Naive B cell (primary cell): Measurements from ENCODE around the gene FRMD4A. TPM values are rescaled to one million over a fixed set of nuclear protein-coding genes. Genes with fewer than 3 reads are reported as not detected.
"Not testable (repeated sequence)": the region's sequence is repeated elsewhere in the genome, so short reads cannot be mapped to it uniquely, and the experiment has no call there.

Experiments used
- ATAC-seq, 2 donors: fragments of 150-1000 bp; cut with Tn5 transposase; 2 replicates each; pipeline ENCODE4 v1.10.0; 2021; ENCODE audit warnings: low read depth in 2 of 2, mild to moderate bottlenecking in 2 of 2, moderate library complexity in 2 of 2
- DNase-seq: peaks from one replicate; pipeline ENCODE4 v3.0.0; 2022
- H3K27ac Mint-ChIP-seq, 6 donors: one replicate each; pipeline ENCODE4 v1.8.0; 2020 to 2022; ENCODE audit warnings: mild to moderate bottlenecking in 6 of 6, mixed read lengths in 6 of 6, moderate library complexity in 5 of 6, inconsistent platforms in 2 of 6
- H3K27me3 Mint-ChIP-seq, 3 donors: one replicate each; pipeline ENCODE4 v1.8.0; 2021 to 2022; ENCODE audit warnings: mixed read lengths in 3 of 3, mild to moderate bottlenecking in 1 of 3
- H3K36me3 Mint-ChIP-seq, 2 donors: one replicate each; pipeline ENCODE4 v1.8.0; 2020 to 2022; ENCODE audit warnings: mixed read lengths in 2 of 2, inconsistent platforms in 1 of 2, mild to moderate bottlenecking in 1 of 2
- H3K4me1 Mint-ChIP-seq, 3 donors: one replicate each; pipeline ENCODE4 v1.8.0; 2020 to 2022; ENCODE audit warnings: mixed read lengths in 3 of 3, inconsistent platforms in 1 of 3, mild to moderate bottlenecking in 1 of 3, moderate library complexity in 1 of 3
- H3K4me3 Mint-ChIP-seq, 8 donors: one replicate each; pipeline ENCODE4 v1.8.0; 2020 to 2022; ENCODE audit warnings: mild to moderate bottlenecking in 8 of 8, mixed read lengths in 8 of 8, moderate library complexity in 8 of 8, inconsistent platforms in 2 of 8
- H3K9me3 Mint-ChIP-seq, 7 donors: one replicate each; pipeline ENCODE4 v1.8.0; 2020 to 2022; ENCODE audit warnings: mixed read lengths in 7 of 7, mild to moderate bottlenecking in 5 of 7, inconsistent platforms in 2 of 7, moderate library complexity in 1 of 7
- polyA plus RNA-seq, 6 donors: library from polyadenylated mRNA; unstranded; fragments of 300-500 nt; fragmentation: Illumina TruSeq; gene quantifications; one replicate each; pipeline ENCODE4 v1.2.3, GENCODE V29; 2021; ENCODE audit warnings: low read depth in 6 of 6

FRMD4A gene
- polyA plus RNA-seq, 6 donors from 2014 or later: 0.09 to 0.20 (median 0.10) TPM; not detected in 3

DNA sequence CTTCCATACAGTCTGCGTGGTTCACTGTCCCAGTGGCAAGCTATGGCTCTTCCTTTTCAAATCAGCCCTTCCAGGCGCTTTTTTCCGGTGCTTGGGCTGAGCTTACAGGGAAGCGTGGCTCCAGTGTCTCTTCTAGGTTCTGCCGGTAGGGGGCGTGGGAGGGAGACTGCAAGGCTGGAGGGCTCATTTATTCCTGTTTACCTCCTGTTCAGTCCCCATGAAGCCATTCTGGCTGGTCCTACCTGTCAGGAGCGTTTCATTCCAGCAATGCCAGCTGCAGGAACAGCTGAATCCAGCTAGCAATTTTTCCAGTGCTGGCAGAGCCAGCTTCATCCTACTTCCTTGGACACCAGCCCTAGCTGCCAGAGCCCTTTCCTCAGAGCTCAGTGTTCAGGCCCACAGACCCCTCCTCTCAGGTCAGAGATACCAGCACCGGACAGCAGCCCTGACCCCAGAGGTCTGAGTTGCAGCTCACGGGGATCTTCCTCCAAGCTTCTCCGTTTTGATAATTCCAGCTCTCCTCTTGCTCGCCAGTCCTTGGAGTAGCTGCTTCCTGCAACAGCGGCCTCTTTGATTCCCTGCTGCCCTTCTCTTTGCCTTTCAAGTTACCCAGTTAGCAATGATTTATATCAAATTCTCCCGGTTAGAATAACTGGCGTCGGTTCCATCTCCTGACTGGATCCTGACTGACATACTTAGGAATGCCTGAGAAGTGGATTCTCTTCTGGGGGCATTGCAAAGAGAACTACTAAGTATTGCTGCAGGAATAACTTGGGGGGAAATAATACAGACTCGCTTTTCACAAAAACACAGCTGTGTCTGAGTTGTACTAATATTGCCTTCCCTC is 129.8 kb downstream of the FRMD4A start:
- DNase-seq (no peak), ATAC-seq (no peak)
- Mint-ChIP-seq H3K36me3 (no peaks in the 10 kb centered on the region), H3K9me3 (no peaks in the 10 kb centered on the region), H3K4me3 (no peak overlapping the region), H3K27me3 (peaks cover 23 to 61% (median 28%) of the 10 kb centered on the region in 3 donors), H3K4me1 (peaks cover 0 to 6% (median 5%) of the 10 kb centered on the region in 3 donors), H3K27ac (no peak overlapping the region)

- DNase-seq, ATAC-seq, H3K36me3 Mint-ChIP-seq, H3K4me1 Mint-ChIP-seq, H3K9me3 Mint-ChIP-seq, H3K27ac Mint-ChIP-seq, H3K4me3 Mint-ChIP-seq: not testable (repeated sequence)
- peaks cover 23 to 60% (median 34%) of the 10 kb centered on the region in 3 donors for H3K27me3 Mint-ChIP-seq
Measured at GRCh38 chr10:14199098-14199497, 131.6 kb downstream of the FRMD4A start.

- peak overlapping the region in 1 of 6 donors; percentile 39 for H3K27ac Mint-ChIP-seq
- peak overlapping the region in 1 of 8 donors; percentile 3 for H3K4me3 Mint-ChIP-seq
- no peak for DNase-seq
- no peak for ATAC-seq
- H3K4me1 Mint-ChIP-seq: peaks cover 0 to 6% (median 5%) of the 10 kb centered on the region in 3 donors
- H3K27me3 Mint-ChIP-seq: peaks cover 23 to 59% (median 34%) of the 10 kb centered on the region in 3 donors
- H3K36me3 Mint-ChIP-seq: no peaks in the 10 kb centered on the region
- no peaks in the 10 kb centered on the region for H3K9me3 Mint-ChIP-seq
Measured at GRCh38 chr10:14198078-14198477, 132.6 kb downstream of the FRMD4A start.

DNA sequence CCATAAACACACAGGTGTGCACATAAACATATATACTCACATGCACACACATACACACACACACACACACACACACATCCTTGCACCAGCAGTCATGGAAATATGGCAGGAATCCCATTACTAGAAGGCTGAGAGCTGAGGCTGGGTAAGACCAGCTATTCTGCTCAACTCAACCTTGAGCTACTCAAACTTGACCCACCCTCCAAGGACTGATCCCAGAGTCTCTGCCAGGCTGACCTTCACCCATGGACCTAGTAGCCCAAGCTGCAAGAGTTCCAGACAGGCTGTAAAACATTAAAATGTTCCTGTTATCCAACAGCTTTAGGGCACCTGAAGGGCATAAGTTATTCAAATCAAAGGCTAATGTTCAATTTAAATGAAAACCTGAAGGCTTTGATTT is 134.6 kb downstream of the FRMD4A start:
- no peaks in the 10 kb centered on the region for H3K9me3 Mint-ChIP-seq
- ATAC-seq (no peak), DNase-seq (no peak)
- H3K4me1 Mint-ChIP-seq: peaks cover 4 to 12% (median 6%) of the 10 kb centered on the region in 3 donors
- H3K27me3 Mint-ChIP-seq: peaks cover 19 to 43% (median 36%) of the 10 kb centered on the region in 3 donors
- H3K27ac Mint-ChIP-seq: no peak overlapping the region
- no peak overlapping the region for H3K4me3 Mint-ChIP-seq
- no peaks in the 10 kb centered on the region for H3K36me3 Mint-ChIP-seq

- H3K9me3 Mint-ChIP-seq: no peaks in the 10 kb centered on the region
- peaks cover 4 to 16% (median 6%) of the 10 kb centered on the region in 3 donors for H3K4me1 Mint-ChIP-seq
- no peak for DNase-seq
- ATAC-seq: no peak
- peaks cover 13 to 36% (median 36%) of the 10 kb centered on the region in 3 donors for H3K27me3 Mint-ChIP-seq
- H3K4me3 Mint-ChIP-seq: no peak overlapping the region
- H3K36me3 Mint-ChIP-seq: no peaks in the 10 kb centered on the region
- H3K27ac Mint-ChIP-seq: no peak overlapping the region
Measured at GRCh38 chr10:14195433-14195832, 135.3 kb downstream of the FRMD4A start.

DNA sequence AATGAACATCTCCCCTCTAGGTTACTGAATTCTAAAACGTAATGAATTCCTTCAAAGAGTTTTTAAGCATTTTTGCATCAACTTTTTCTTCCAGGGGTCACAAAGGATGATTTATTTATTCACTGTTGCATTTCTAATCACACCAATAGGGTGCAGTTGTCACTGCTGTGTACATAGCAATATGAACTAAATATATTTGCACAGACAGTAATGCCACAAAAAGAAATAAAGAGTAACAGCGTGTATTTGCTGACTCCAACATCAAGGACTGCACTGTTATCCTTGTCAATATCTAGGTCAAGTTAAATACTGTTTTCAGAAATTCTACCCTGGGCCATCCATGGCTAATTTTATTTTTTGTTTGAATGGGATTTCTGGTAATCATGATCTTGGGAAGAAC is 138.0 kb downstream of the FRMD4A start:
- DNase-seq (no peak), ATAC-seq (no peak)
- H3K27me3 Mint-ChIP-seq: peaks cover 2 to 25% (median 25%) of the 10 kb centered on the region in 3 donors
- H3K27ac Mint-ChIP-seq: no peak overlapping the region
- no peak overlapping the region for H3K4me3 Mint-ChIP-seq
- no peaks in the 10 kb centered on the region for H3K36me3 Mint-ChIP-seq
- peaks cover 6 to 22% (median 8%) of the 10 kb centered on the region in 3 donors for H3K4me1 Mint-ChIP-seq
- no peaks in the 10 kb centered on the region for H3K9me3 Mint-ChIP-seq

- no peak overlapping the region for H3K4me3 Mint-ChIP-seq
- H3K9me3 Mint-ChIP-seq: no peaks in the 10 kb centered on the region
- H3K4me1 Mint-ChIP-seq: peaks cover 7 to 25% (median 10%) of the 10 kb centered on the region in 3 donors
- no peak for DNase-seq
- no peak overlapping the region for H3K27ac Mint-ChIP-seq
- no peak for ATAC-seq
- peaks cover 0 to 21% (median 21%) of the 10 kb centered on the region in 3 donors for H3K27me3 Mint-ChIP-seq
- H3K36me3 Mint-ChIP-seq: no peaks in the 10 kb centered on the region
Measured at GRCh38 chr10:14191871-14192270, 138.9 kb downstream of the FRMD4A start.

- no peak for ATAC-seq
- no peaks in the 10 kb centered on the region for H3K36me3 Mint-ChIP-seq
- peaks cover 7 to 28% (median 15%) of the 10 kb centered on the region in 3 donors for H3K4me1 Mint-ChIP-seq
- H3K9me3 Mint-ChIP-seq: peaks cover 0 to under 1% (median 0%) of the 10 kb centered on the region in 7 donors
- no peak for DNase-seq
- peaks cover 0 to 19% (median 18%) of the 10 kb centered on the region in 3 donors for H3K27me3 Mint-ChIP-seq
- H3K27ac Mint-ChIP-seq: no peak overlapping the region
- H3K4me3 Mint-ChIP-seq: no peak overlapping the region
Measured at GRCh38 chr10:14191407-14191806, 139.3 kb downstream of the FRMD4A start.

DNA sequence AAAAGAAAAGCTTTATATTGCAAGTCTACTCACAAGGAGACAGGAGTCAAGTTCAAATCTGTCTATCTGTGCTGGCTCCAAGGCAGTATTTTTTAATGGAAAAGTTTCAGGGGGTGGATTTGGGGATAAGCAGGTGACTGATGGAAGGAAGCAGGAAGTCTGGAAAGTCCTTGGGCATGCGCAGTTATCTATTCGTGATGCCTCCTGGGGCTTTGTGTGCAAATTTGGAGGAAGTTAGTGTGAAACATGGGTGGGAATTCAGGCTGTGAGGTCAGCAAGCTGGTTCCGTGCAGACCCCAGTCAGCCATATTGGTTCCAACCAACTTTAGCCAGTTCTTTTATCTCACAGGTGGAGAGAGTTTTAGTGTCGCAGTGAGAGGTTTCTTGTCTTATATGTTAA is 140.0 kb downstream of the FRMD4A start:
- Mint-ChIP-seq H3K27ac (no peak overlapping the region), H3K36me3 (peaks cover 0 to 2% of the 10 kb centered on the region in 2 donors), H3K9me3 (peaks cover 0 to 6% (median 0%) of the 10 kb centered on the region in 7 donors), H3K4me3 (peak overlapping the region in 1 of 8 donors; percentile 56), H3K27me3 (peaks cover 0 to 13% (median 12%) of the 10 kb centered on the region in 3 donors), H3K4me1 (peaks cover 14 to 35% (median 22%) of the 10 kb centered on the region in 3 donors)
- ATAC-seq: no peak
- no peak for DNase-seq

DNA sequence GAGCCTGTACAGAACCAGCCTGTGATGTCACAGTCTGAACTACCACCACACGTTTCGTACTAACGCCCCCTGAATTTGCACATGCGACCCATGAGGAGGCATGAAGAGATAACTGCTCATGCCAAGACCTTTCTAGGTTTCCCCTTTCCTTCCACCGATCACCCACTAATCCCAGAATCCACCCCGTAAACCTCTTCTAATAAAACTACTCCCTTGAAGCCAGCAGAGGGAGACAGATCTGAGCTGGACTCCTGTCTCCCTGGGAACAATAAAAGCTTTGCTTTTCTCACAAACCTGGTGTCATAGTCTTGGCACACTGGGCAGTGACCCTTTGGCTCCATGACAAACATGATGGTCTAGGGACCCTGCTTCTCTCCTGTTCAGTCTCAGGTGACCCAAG is 144.5 kb downstream of the FRMD4A start:
- H3K9me3 Mint-ChIP-seq: peaks cover 0 to 9% (median 0%) of the 10 kb centered on the region in 7 donors
- peaks cover 0 to 6% of the 10 kb centered on the region in 2 donors for H3K36me3 Mint-ChIP-seq
- peaks cover 24 to 52% (median 38%) of the 10 kb centered on the region in 3 donors for H3K4me1 Mint-ChIP-seq
- H3K27ac Mint-ChIP-seq: peak overlapping the region in 5 of 6 donors; percentile 20 to 100 (median 97)
- H3K27me3 Mint-ChIP-seq: peaks cover 3 to 11% (median 6%) of the 10 kb centered on the region in 3 donors
- ATAC-seq: no peak
- DNase-seq: no peak
- H3K4me3 Mint-ChIP-seq: peak overlapping the region in 7 of 8 donors; percentile 9 to 86 (median 46)

GRCh38 chr10:14185316-14186045 is 145.2 kb downstream of the FRMD4A start:
- ATAC-seq (peak; percentile 78 to 83), DNase-seq (peak; percentile 66)
- Mint-ChIP-seq H3K27me3 (peaks cover 10 to 18% (median 13%) of the 10 kb centered on the region in 3 donors), H3K36me3 (peaks cover 0 to 8% of the 10 kb centered on the region in 2 donors), H3K9me3 (peaks cover 0 to 9% (median 1%) of the 10 kb centered on the region in 7 donors), H3K27ac (peak overlapping the region; percentile 97 to 100 (median 98)), H3K4me3 (peak overlapping the region; percentile 76 to 88 (median 79)), H3K4me1 (peaks cover 24 to 51% (median 38%) of the 10 kb centered on the region in 3 donors)

DNA sequence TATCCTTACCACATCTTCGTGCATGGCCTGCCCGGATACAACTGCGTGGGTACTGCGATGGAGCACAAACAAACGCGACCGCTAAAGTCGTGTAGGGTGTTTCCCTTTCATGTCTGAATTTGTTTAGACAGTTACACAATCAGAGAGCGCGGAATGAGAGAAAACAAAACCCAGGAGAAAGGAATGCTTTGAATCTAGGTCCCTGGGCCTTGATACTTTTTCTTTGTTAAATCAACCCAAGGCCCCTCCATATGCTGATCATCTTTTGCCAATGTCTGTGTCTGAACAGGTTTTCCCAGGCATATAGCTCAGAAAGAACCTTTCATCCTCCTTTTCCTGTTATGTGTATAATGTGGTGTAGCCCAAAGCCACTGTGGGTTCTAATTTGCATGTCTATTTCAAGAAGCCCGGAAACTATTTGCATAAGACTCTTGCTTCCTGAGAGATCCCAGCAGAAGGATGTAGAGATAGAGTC is 145.8 kb downstream of the FRMD4A start:
- Mint-ChIP-seq H3K27me3 (peaks cover 16 to 24% (median 19%) of the 10 kb centered on the region in 3 donors), H3K4me3 (peak overlapping the region; percentile 76 to 88 (median 79)), H3K9me3 (peaks cover 0 to 10% (median 1%) of the 10 kb centered on the region in 7 donors), H3K27ac (peak overlapping the region; percentile 97 to 100 (median 98)), H3K36me3 (peaks cover 0 to 14% of the 10 kb centered on the region in 2 donors), H3K4me1 (peaks cover 24 to 51% (median 38%) of the 10 kb centered on the region in 3 donors)
- ATAC-seq (peak; percentile 65 to 68), DNase-seq (peak; percentile 73)

- H3K27ac Mint-ChIP-seq: peak overlapping the region in 4 of 6 donors; percentile 12 to 79 (median 54)
- no peak for ATAC-seq
- peak overlapping the region in 3 of 8 donors; percentile 35 to 61 (median 40) for H3K4me3 Mint-ChIP-seq
- no peak for DNase-seq
- H3K27me3 Mint-ChIP-seq: peaks cover 21 to 31% (median 29%) of the 10 kb centered on the region in 3 donors
- H3K4me1 Mint-ChIP-seq: peaks cover 24 to 45% (median 33%) of the 10 kb centered on the region in 3 donors
- H3K36me3 Mint-ChIP-seq: peaks cover 0 to 14% of the 10 kb centered on the region in 2 donors
- peaks cover 0 to 11% (median 1%) of the 10 kb centered on the region in 7 donors for H3K9me3 Mint-ChIP-seq
Measured at GRCh38 chr10:14182781-14183180, 147.9 kb downstream of the FRMD4A start.
